Breast epithelium (tissue), 4 donors: ENCODE measurements around the gene ABCC5. TPM values are rescaled to one million over a fixed set of nuclear protein-coding genes. Genes with fewer than 3 reads are reported as not detected.

ENCODE experiments used
- DNase-seq, 2 donors: peaks; one replicate each; pipeline ENCODE4 v3.0.0-alpha.2; 2019; ENCODE audit warnings: low spot score in 2 of 2
- H3K27ac ChIP-seq, 2 donors: fragments of 200-600 bp; sonication (generic) in 1 of 2; one replicate each; pipeline ENCODE4 v1.5.1; 2016 to 2019; ENCODE audit warnings: mild to moderate bottlenecking in 1 of 2
- H3K27me3 ChIP-seq, 2 donors: fragments of 200-600 bp; sonication (generic) in 1 of 2; one replicate each; pipeline versions ENCODE4 v1.5.1 to v1.6.0; 2017 to 2019; ENCODE audit warnings: control low read depth in 1 of 2, mild to moderate bottlenecking in 1 of 2
- H3K36me3 ChIP-seq: fragments of 200-600 bp; one replicate; pipeline ENCODE4 v1.5.1; 2019
- H3K4me1 ChIP-seq, 2 donors: fragments of 200-600 bp; sonication (generic); one replicate each; pipeline ENCODE4 v1.5.1; 2016 to 2019; ENCODE audit warnings: control low read depth in 1 of 2
- H3K4me3 ChIP-seq, 3 donors: fragments of 200-600 bp; sonication (generic); 1 replicate in 2 of 3; 2 replicates in 1 of 3; pipeline ENCODE4 v1.5.1; 2016 to 2019; ENCODE audit warnings: mild to moderate bottlenecking in 3 of 3, moderate library complexity in 2 of 3
- H3K9me3 ChIP-seq, 2 donors: fragments of 200-600 bp; sonication (generic) in 1 of 2; one replicate each; pipeline ENCODE4 v1.5.1; 2016 to 2019; ENCODE audit warnings: control low read depth in 1 of 2
- CTCF ChIP-seq, 3 donors: fragments of 450-650 bp; IDR thresholded peaks; one replicate each; pipeline ENCODE4 v1.5.1; 2016 to 2017; ENCODE audit warnings: antibody characterized with exemption in 3 of 3, mild to moderate bottlenecking in 3 of 3, moderate library complexity in 3 of 3
- POLR2A ChIP-seq: fragments of 450-650 bp; IDR thresholded peaks from one replicate; pipeline ENCODE4 v1.6.1; 2016; ENCODE audit warnings: antibody characterized with exemption, mild to moderate bottlenecking, moderate library complexity
- POLR2AphosphoS5 ChIP-seq, 3 donors: sonication (generic); formaldehyde crosslinking; IDR thresholded peaks; one replicate each; pipeline ENCODE4 v1.6.1; 2017; ENCODE audit warnings: antibody characterized with exemption in 3 of 3
- intact Hi-C: fragments of 100-400 bp; cut with DNase I; formaldehyde crosslinking; loops from one replicate; pipeline ENCODE4 v1.15.1; 2023; ENCODE audit warnings: low total_unique reads
- total RNA-seq, 3 donors: library from RNA; depleted of rRNA; stranded (reverse); fragments of >200 nt; gene quantifications; one replicate each; pipeline ENCODE4 v1.1.0, GENCODE V29; 2016

Gene ABCC5
- total RNA-seq, 3 donors from 2014 or later = 21.0 to 29.9 (median 21.8) TPM

- Histone ChIP-seq H3K36me3 (no peaks in the 10 kb centered on the region), H3K4me1 (no peaks in the 10 kb centered on the region), H3K9me3 (no peaks in the 10 kb centered on the region), H3K27me3 (no peaks in the 10 kb centered on the region), H3K4me3 (no peak overlapping the region), H3K27ac (no peak overlapping the region)
- no peak for DNase-seq
- intact Hi-C loops = no loop called here
- TF ChIP-seq CTCF (IDR thresholded peaks at IDR 0.05) (no peak), POLR2A (no peak), POLR2AphosphoS5 (IDR thresholded peaks at IDR 0.05) (no peak)
Measured at GRCh38 chr3:183959214-183959613, 58.5 kb downstream of the ABCC5 start.

DNA sequence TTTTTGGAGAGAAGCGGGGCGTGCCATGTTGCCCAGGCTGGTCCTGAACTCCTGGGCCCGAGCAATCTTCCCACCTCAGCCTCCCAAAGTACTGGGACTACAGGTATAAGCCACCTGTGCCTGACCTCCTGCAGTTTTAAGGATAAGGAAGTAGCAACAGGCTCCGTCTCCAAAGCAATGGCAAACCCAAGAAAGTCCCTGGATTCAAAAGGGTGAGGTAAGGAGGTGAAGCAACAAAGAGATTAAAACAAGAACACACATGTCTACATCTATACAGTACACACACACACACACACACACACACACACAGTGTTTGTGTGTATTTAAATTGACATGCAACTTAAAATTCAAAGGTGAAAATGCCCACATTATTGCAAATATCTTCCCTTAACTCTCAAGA is 58.9 kb downstream of the ABCC5 start:
- no peaks in the 10 kb centered on the region for H3K27me3 ChIP-seq
- no peaks in the 10 kb centered on the region for H3K9me3 ChIP-seq
- no peak overlapping the region for H3K4me3 ChIP-seq
- intact Hi-C loops = no loop called here
- no peaks in the 10 kb centered on the region for H3K4me1 ChIP-seq
- no peak for TF ChIP-seq POLR2AphosphoS5 (IDR thresholded peaks at IDR 0.05)
- H3K36me3 ChIP-seq = no peaks in the 10 kb centered on the region
- H3K27ac ChIP-seq = no peak overlapping the region
- DNase-seq = no peak

GRCh38 chr3:183958226-183958625 is 59.5 kb downstream of the ABCC5 start:
- Histone ChIP-seq H3K4me3 (no peak overlapping the region), H3K36me3 (no peaks in the 10 kb centered on the region), H3K9me3 (no peaks in the 10 kb centered on the region), H3K4me1 (no peaks in the 10 kb centered on the region), H3K27me3 (no peaks in the 10 kb centered on the region), H3K27ac (no peak overlapping the region)
- intact Hi-C loops = no loop called here
- TF ChIP-seq CTCF (IDR thresholded peaks at IDR 0.05) = no peak
- TF ChIP-seq POLR2AphosphoS5 (IDR thresholded peaks at IDR 0.05) = no peak
- TF ChIP-seq POLR2A = no peak
- no peak for DNase-seq

DNA sequence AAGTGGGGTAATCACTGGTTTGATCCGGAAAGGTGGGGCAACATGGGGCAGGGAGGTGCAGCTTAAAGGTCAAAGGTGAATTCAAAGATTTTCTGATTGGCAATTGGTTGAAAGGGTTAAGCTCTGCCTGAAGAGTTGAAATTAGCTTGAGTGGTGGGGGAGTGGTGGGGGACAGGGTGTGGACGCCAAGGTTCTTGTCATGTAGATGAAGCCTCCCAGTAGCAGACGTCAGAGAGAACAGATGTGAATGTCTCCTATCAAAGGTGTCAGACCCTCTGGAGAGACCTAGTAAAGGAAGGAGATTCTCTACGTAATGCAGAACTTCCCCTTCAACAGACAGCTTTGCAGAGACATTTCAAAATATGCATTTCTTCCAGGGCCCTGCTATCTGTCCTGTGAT is 62.8 kb downstream of the ABCC5 start:
- Histone ChIP-seq H3K4me3 (no peak overlapping the region), H3K36me3 (no peaks in the 10 kb centered on the region), H3K27ac (no peak overlapping the region), H3K27me3 (no peaks in the 10 kb centered on the region), H3K9me3 (no peaks in the 10 kb centered on the region), H3K4me1 (no peaks in the 10 kb centered on the region)
- intact Hi-C loops = no loop called here
- TF ChIP-seq POLR2A = no peak
- TF ChIP-seq POLR2AphosphoS5 (IDR thresholded peaks at IDR 0.05) = no peak
- TF ChIP-seq CTCF (IDR thresholded peaks at IDR 0.05) = no peak
- no peak for DNase-seq

GRCh38 chr3:183953471-183954070 is 64.1 kb downstream of the ABCC5 start:
- Histone ChIP-seq H3K27me3 (no peaks in the 10 kb centered on the region), H3K4me3 (no peak overlapping the region), H3K9me3 (no peaks in the 10 kb centered on the region), H3K36me3 (no peaks in the 10 kb centered on the region), H3K4me1 (no peaks in the 10 kb centered on the region), H3K27ac (no peak overlapping the region)
- intact Hi-C loops = no loop called here
- no peak for DNase-seq
- TF ChIP-seq POLR2AphosphoS5 (IDR thresholded peaks at IDR 0.05) = no peak
- no peak for TF ChIP-seq POLR2A
- no peak for TF ChIP-seq CTCF (IDR thresholded peaks at IDR 0.05)

- Histone ChIP-seq H3K36me3 (no peaks in the 10 kb centered on the region), H3K9me3 (no peaks in the 10 kb centered on the region), H3K4me3 (no peak overlapping the region), H3K27me3 (no peaks in the 10 kb centered on the region), H3K27ac (no peak overlapping the region), H3K4me1 (no peaks in the 10 kb centered on the region)
- TF ChIP-seq POLR2A (no peak), POLR2AphosphoS5 (IDR thresholded peaks at IDR 0.05) (no peak), CTCF (IDR thresholded peaks at IDR 0.05) (no peak)
- intact Hi-C loops = no loop called here
- no peak for DNase-seq
Measured at GRCh38 chr3:183951459-183951858, 66.2 kb downstream of the ABCC5 start.
